A549 (cell line): ENCODE results near the gene GORASP1. TPM values are rescaled to one million over a fixed set of nuclear protein-coding genes. Genes with fewer than 3 reads are reported as not detected.

Experiments used
- ATAC-seq, 2 experiments: fragments of 200-7000 bp in 1 of 2; fragments of >200 bp in 1 of 2; cut with Nextera tagmentation in 1 of 2; cut with Tn5 transposase in 1 of 2; 3 replicates each; pipeline versions ENCODE4 v1.8.0 to v1.9.1; 2018 to 2020; ENCODE audit warnings: mild to moderate bottlenecking in 1 of 2, moderate library complexity in 1 of 2
- CTCF ChIA-PET: fragments of 300-600 bp; sonication (Branson Sonifier 250); formaldehyde crosslinking; extraction: SDS; loops from one replicate; lab custom pipeline; 2021; ENCODE audit warnings: antibody characterized with exemption, inconsistent platforms; lab: Yijun Ruan, JAX
- POLR2A ChIA-PET: fragments of 350-600 bp; formaldehyde crosslinking; extraction: SDS; loops from one replicate; lab custom pipeline; 2021; ENCODE audit warnings: antibody characterized with exemption, inconsistent platforms; lab: Yijun Ruan, JAX
- DNase-seq, 2 experiments: peaks; one replicate each; pipeline versions ENCODE4 v3.0.0 to v3.0.0-alpha.2; 2011 to 2016; ENCODE audit warnings: low read depth in 1 of 2, low spot score in 1 of 2
- FAIRE-seq: peaks from 2 replicates; lab custom pipeline; 2011; peaks lifted over from hg19 to GRCh38; lab: Jason Lieb, UNC
- H3K27ac ChIP-seq, 2 experiments: fragments of >200 bp; sonication (Bioruptor Twin); formaldehyde crosslinking; 3 replicates each; pipeline ENCODE4 v1.5.1; 2016 to 2017
- H3K4me1 ChIP-seq: fragments of >200 bp; sonication (Bioruptor Twin); formaldehyde crosslinking; 3 replicates; pipeline ENCODE4 v1.6.1; 2016
- H3K4me2 ChIP-seq: fragments of >200 bp; sonication (Bioruptor Twin); formaldehyde crosslinking; 3 replicates; pipeline ENCODE4 v1.6.1; 2016
- H3K4me3 ChIP-seq: fragments of >200 bp; sonication (Bioruptor Twin); formaldehyde crosslinking; 3 replicates; pipeline ENCODE4 v1.5.1; 2016
- H3K9me3 ChIP-seq: fragments of >200 bp; sonication (Bioruptor Twin); formaldehyde crosslinking; 3 replicates; pipeline ENCODE4 v1.6.1; 2016
- CHD4 ChIP-seq: fragments of 200-600 bp; sonication (generic); IDR thresholded peaks from 2 replicates; pipeline ENCODE4 v1.6.1; 2016; ENCODE audit warnings: antibody characterized with exemption, mild to moderate bottlenecking, borderline replicate concordance
- CTCF ChIP-seq: fragments of >200 bp; sonication (Bioruptor Twin); formaldehyde crosslinking; IDR thresholded peaks from 3 replicates; pipeline ENCODE4 v1.5.1; 2016
- EHMT2 ChIP-seq: fragments of 200-600 bp; sonication (generic); IDR thresholded peaks from 2 replicates; pipeline ENCODE4 v1.6.1; 2016; ENCODE audit warnings: antibody characterized with exemption, low read depth, mild to moderate bottlenecking, moderate library complexity
- ESRRA ChIP-seq: fragments of 150-350 bp; IDR thresholded peaks from 2 replicates; pipeline ENCODE4 v1.6.1; 2014; ENCODE audit warnings: mild to moderate bottlenecking, low read length, borderline replicate concordance
- FOSB ChIP-seq: fragments of 250-450 bp; sonication (Bioruptor Pico); IDR thresholded peaks from 2 replicates; pipeline ENCODE4 v1.5.0; 2020; ENCODE audit warnings: mild to moderate bottlenecking, moderate library complexity
- FOSL2 ChIP-seq, 2 experiments: fragments of 450-650 bp in 1 of 2; fragments of >200 bp in 1 of 2; sonication (Bioruptor Twin) in 1 of 2; formaldehyde crosslinking; IDR thresholded peaks; 2 replicates each; pipeline versions ENCODE4 v1.5.0 to v1.6.1; 2016 to 2020; ENCODE audit warnings: mild to moderate bottlenecking in 1 of 2, moderate library complexity in 1 of 2
- GATA3 ChIP-seq: IDR thresholded peaks from 2 replicates; pipeline ENCODE4 v1.6.1; 2012; ENCODE audit warnings: borderline replicate concordance
- HMGXB4 ChIP-seq: fragments of 250-450 bp; sonication (Bioruptor Pico); IDR thresholded peaks from 2 replicates; pipeline ENCODE4 v1.5.0; 2021; ENCODE audit warnings: mild to moderate bottlenecking, moderate library complexity, borderline replicate concordance
- HOXA7 ChIP-seq: fragments of 250-450 bp; sonication (Bioruptor Pico); IDR thresholded peaks from 2 replicates; pipeline ENCODE4 v1.5.0; 2020; ENCODE audit warnings: mild to moderate bottlenecking, moderate library complexity
- JUNB ChIP-seq: fragments of >200 bp; sonication (Bioruptor Twin); formaldehyde crosslinking; IDR thresholded peaks from 2 replicates; pipeline ENCODE4 v1.6.1; 2016
- MAFK ChIP-seq: fragments of 450-650 bp; IDR thresholded peaks from 2 replicates; pipeline ENCODE4 v1.6.1; 2014; ENCODE audit not compliant: partially characterized antibody
- MAZ ChIP-seq: fragments of 150-350 bp; IDR thresholded peaks from 2 replicates; pipeline ENCODE4 v1.6.1; 2014; ENCODE audit warnings: antibody characterized with exemption, low read depth, low read length, borderline replicate concordance
- NFE2L2 ChIP-seq: fragments of 150-350 bp; conservative IDR thresholded peaks from 2 replicates; pipeline ENCODE4 v1.6.1; 2014; ENCODE audit warnings: low read length
- RAD21 ChIP-seq, 2 experiments: fragments of >200 bp in 1 of 2; sonication (Bioruptor Twin) in 1 of 2; formaldehyde crosslinking in 1 of 2; IDR thresholded peaks in 1 of 2; conservative IDR thresholded peaks in 1 of 2; 2 replicates in 1 of 2; 3 replicates in 1 of 2; pipeline ENCODE4 v1.6.1; 2012 to 2018; ENCODE audit warnings: inconsistent platforms in 1 of 2
- RARB ChIP-seq: fragments of 250-450 bp; sonication (Bioruptor Pico); IDR thresholded peaks from 2 replicates; pipeline ENCODE4 v1.8.0; 2021; ENCODE audit warnings: mild to moderate bottlenecking, moderate library complexity
- RCOR1 ChIP-seq: fragments of 150-350 bp; IDR thresholded peaks from 2 replicates; pipeline ENCODE4 v1.6.1; 2014; ENCODE audit warnings: antibody characterized with exemption, low read length, low read depth
- REST ChIP-seq: fragments of 200-600 bp; sonication (generic); IDR thresholded peaks from 2 replicates; pipeline ENCODE4 v1.6.1; 2016; ENCODE audit warnings: antibody characterized with exemption, mild to moderate bottlenecking, moderate library complexity
- TP53 ChIP-seq: fragments of 250-450 bp; sonication (Bioruptor Pico); IDR thresholded peaks from 2 replicates; pipeline ENCODE4 v1.5.0; 2021; ENCODE audit warnings: mild to moderate bottlenecking, moderate library complexity
- ZSCAN20 ChIP-seq: fragments of 250-450 bp; sonication (Bioruptor Pico); IDR thresholded peaks from 2 replicates; pipeline ENCODE4 v1.8.0; 2022; ENCODE audit warnings: mild to moderate bottlenecking, moderate library complexity
- WGBS: methylation state at CpG from one replicate; pipeline ENCODE4 v1.1.6; 2017; ENCODE audit errors: missing lambda C conversion rate; 5-methylcytosine and 5-hydroxymethylcytosine counted together
- polyA plus RNA-seq, 4 experiments: library from polyadenylated mRNA; depleted of rRNA in 3 of 4; stranded (reverse); fragments of >200 nt; fragmentation: RNase III in 1 of 4; extraction: RNeasy Plus Mini Kit Qiagen cat#74134 plus additional on column Dnase treatment in 1 of 4; gene quantifications; 2 replicates in 3 of 4; 3 replicates in 1 of 4; pipeline ENCODE4 v1.2.3, GENCODE V29; 2011 to 2017
- TF ChIP-seq, protein P1 (sequence below): IDR thresholded peaks from 2 replicates; pipeline ENCODE4 v1.6.1; 2012

Gene GORASP1
- polyA plus RNA-seq, 2 of the 4 experiments (the other 2 are of a cell fraction): 30.3 to 32.3 TPM

- TF ChIP-seq FOSL2 (IDR thresholded peaks at IDR 0.05) (no peak), FOSL2 (CRISPR knock-in tag; IDR thresholded peaks at IDR 0.05) (no peak), TP53 (CRISPR knock-in tag) (no peak), RCOR1 (no peak), MAZ (no peak), EHMT2 (no peak), RAD21 (conservative IDR thresholded peaks at IDR 0.05 in 1 of 2, IDR thresholded peaks at IDR 0.05 in 1 of 2) (no peak), CHD4 (no peak), JUNB (no peak), HMGXB4 (no peak), MAFK (no peak), FOSB (no peak), GATA3 (no peak)
- TF ChIP-seq, protein P1, sequence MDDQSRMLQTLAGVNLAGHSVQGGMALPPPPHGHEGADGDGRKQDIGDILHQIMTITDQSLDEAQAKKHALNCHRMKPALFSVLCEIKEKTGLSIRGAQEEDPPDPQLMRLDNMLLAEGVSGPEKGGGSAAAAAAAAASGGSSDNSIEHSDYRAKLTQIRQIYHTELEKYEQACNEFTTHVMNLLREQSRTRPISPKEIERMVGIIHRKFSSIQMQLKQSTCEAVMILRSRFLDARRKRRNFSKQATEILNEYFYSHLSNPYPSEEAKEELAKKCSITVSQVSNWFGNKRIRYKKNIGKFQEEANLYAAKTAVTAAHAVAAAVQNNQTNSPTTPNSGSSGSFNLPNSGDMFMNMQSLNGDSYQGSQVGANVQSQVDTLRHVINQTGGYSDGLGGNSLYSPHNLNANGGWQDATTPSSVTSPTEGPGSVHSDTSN: no peak
- TF ChIP-seq, all 56 proteins: peak for 0
- H3K4me1 ChIP-seq: no peaks in the 10 kb centered on the region
- WGBS: 77% methylated on average over 7 of the region's 7 CpGs
- ChIA-PET POLR2A (no interaction called here), CTCF (interaction anchor here (1.6 to 22.7 kb wide), 3 partner anchors 55 to 157 kb away, joined by 5 to 383 read pairs (median 10); no protein-coding TSS in a partner anchor)
- no peak overlapping the region for H3K4me2 ChIP-seq
- H3K9me3 ChIP-seq: no peaks in the 10 kb centered on the region
- DNase-seq (no peak), ATAC-seq (no peak), FAIRE-seq (no peak)
- H3K27ac ChIP-seq: no peak overlapping the region
- no peak overlapping the region for H3K4me3 ChIP-seq
These were observed 26.9 kb upstream of the GORASP1 start for GRCh38 chr3:39134305-39134704.

DNA sequence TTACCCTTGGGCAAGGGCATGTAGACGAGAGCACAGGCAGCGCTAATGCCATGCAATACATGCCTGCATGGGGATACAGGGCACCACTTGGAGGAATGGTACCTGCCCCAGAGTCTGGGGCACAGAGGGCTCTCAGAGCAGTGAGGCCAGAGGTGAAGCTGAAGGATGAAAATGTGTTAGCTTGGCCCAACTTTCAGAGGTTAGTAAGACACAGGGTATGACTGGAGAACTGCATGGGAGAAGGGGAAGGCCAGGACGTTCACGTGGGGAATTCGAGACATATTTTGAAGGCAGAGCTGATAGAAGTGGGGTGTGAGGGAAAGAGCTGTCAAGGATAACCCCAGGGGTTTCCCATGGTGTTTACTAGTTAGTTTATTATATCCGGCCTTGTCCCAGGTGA, 26.4 kb upstream of the GORASP1 start:
- Histone ChIP-seq H3K9me3 (no peaks in the 10 kb centered on the region), H3K4me1 (no peaks in the 10 kb centered on the region), H3K27ac (no peak overlapping the region), H3K4me3 (no peak overlapping the region), H3K4me2 (no peak overlapping the region)
- ChIA-PET POLR2A (no interaction called here), CTCF (interaction anchor here (1.6 to 22.7 kb wide), 3 partner anchors 56 to 158 kb away, joined by 5 to 383 read pairs (median 10); no protein-coding TSS in a partner anchor)
- no peak for FAIRE-seq
- DNase-seq: no peak
- 64% methylated on average over 6 of the region's 6 CpGs for WGBS
- TF ChIP-seq HMGXB4 (no peak), HOXA7 (CRISPR knock-in tag) (no peak), RARB (CRISPR knock-in tag) (no peak), ESRRA (no peak), NFE2L2 (no peak), ZSCAN20 (CRISPR knock-in tag) (no peak), REST (no peak), CTCF (no peak), FOSL2 (IDR thresholded peaks at IDR 0.05) (no peak), FOSL2 (CRISPR knock-in tag; IDR thresholded peaks at IDR 0.05) (no peak)
- no peak for ATAC-seq
